ENCODE measurements around the gene ATRAID.

ATRAID gene

GRCh38 chr2:27222407-27222806 is 10.6 kb downstream of the ATRAID start:
- no peak for ATAC-seq
- Mint-ChIP-seq H3K4me1 (peaks cover 26% of the 10 kb centered on the region), H3K36me3 (ENCODE audit: low read depth) (peaks cover 75% of the 10 kb centered on the region), H3K4me3 (no peak overlapping the region), H3K27ac (no peak overlapping the region), H3K27me3 (no peaks in the 10 kb centered on the region), H3K9me3 (no peaks in the 10 kb centered on the region)
- no peak for DNase-seq

GRCh38 chr2:27223416-27223815 is 11.6 kb downstream of the ATRAID start:
- Mint-ChIP-seq H3K9me3 (no peaks in the 10 kb centered on the region), H3K4me1 (peaks cover 20% of the 10 kb centered on the region), H3K27me3 (no peaks in the 10 kb centered on the region), H3K4me3 (no peak overlapping the region), H3K36me3 (ENCODE audit: low read depth) (peaks cover 75% of the 10 kb centered on the region), H3K27ac (no peak overlapping the region)
- ATAC-seq (no peak), DNase-seq (no peak)

GRCh38 chr2:27225526-27225925 is 13.7 kb downstream of the ATRAID start:
- H3K36me3 Mint-ChIP-seq (ENCODE audit: low read depth): peaks cover 70% of the 10 kb centered on the region

GRCh38 chr2:27227501-27227900 is 15.7 kb downstream of the ATRAID start:
- no peak overlapping the region for H3K4me3 Mint-ChIP-seq
- DNase-seq (no peak), ATAC-seq (no peak)
- H3K36me3 Mint-ChIP-seq (ENCODE audit: low read depth): peaks cover 70% of the 10 kb centered on the region
- no peaks in the 10 kb centered on the region for H3K4me1 Mint-ChIP-seq
- no peak overlapping the region for H3K27ac Mint-ChIP-seq
- H3K27me3 Mint-ChIP-seq: no peaks in the 10 kb centered on the region
- H3K9me3 Mint-ChIP-seq: no peaks in the 10 kb centered on the region

More at GRCh38 chr2:27225526-27225925, 13.7 kb downstream of the ATRAID start:
- no peaks in the 10 kb centered on the region for H3K27me3 Mint-ChIP-seq
- no peak for ATAC-seq
- H3K9me3 Mint-ChIP-seq: no peaks in the 10 kb centered on the region
- no peak overlapping the region for H3K4me3 Mint-ChIP-seq
- H3K27ac Mint-ChIP-seq: no peak overlapping the region
- DNase-seq: no peak
- peaks cover 6% of the 10 kb centered on the region for H3K4me1 Mint-ChIP-seq

- DNase-seq (no peak), ATAC-seq (no peak)
- H3K4me3 Mint-ChIP-seq: no peak overlapping the region
- H3K9me3 Mint-ChIP-seq: no peaks in the 10 kb centered on the region
- no peaks in the 10 kb centered on the region for H3K27me3 Mint-ChIP-seq
- no peaks in the 10 kb centered on the region for H3K4me1 Mint-ChIP-seq
- no peak overlapping the region for H3K27ac Mint-ChIP-seq
- H3K36me3 Mint-ChIP-seq (ENCODE audit: low read depth): peaks cover 80% of the 10 kb centered on the region
Measured at GRCh38 chr2:27231921-27232320, 20.1 kb downstream of the ATRAID start.

- peaks cover 78% of the 10 kb centered on the region for H3K36me3 Mint-ChIP-seq (ENCODE audit: low read depth)
- no peak overlapping the region for H3K27ac Mint-ChIP-seq
- H3K4me3 Mint-ChIP-seq: no peak overlapping the region
- DNase-seq (no peak), ATAC-seq (no peak)
- no peaks in the 10 kb centered on the region for H3K27me3 Mint-ChIP-seq
- H3K4me1 Mint-ChIP-seq: no peaks in the 10 kb centered on the region
- H3K9me3 Mint-ChIP-seq: no peaks in the 10 kb centered on the region
Measured at GRCh38 chr2:27233341-27233740, 21.5 kb downstream of the ATRAID start.

- Mint-ChIP-seq H3K4me1 (no peaks in the 10 kb centered on the region), H3K4me3 (no peak overlapping the region), H3K9me3 (no peaks in the 10 kb centered on the region), H3K27me3 (no peaks in the 10 kb centered on the region), H3K36me3 (ENCODE audit: low read depth) (peaks cover 69% of the 10 kb centered on the region), H3K27ac (no peak overlapping the region)
- DNase-seq (no peak), ATAC-seq (no peak)
Measured at GRCh38 chr2:27236136-27236535, 24.3 kb downstream of the ATRAID start.

- DNase-seq (no peak), ATAC-seq (no peak)
- Mint-ChIP-seq H3K27ac (no peak overlapping the region), H3K36me3 (ENCODE audit: low read depth) (peaks cover 69% of the 10 kb centered on the region), H3K9me3 (no peaks in the 10 kb centered on the region), H3K4me3 (no peak overlapping the region), H3K27me3 (no peaks in the 10 kb centered on the region), H3K4me1 (no peaks in the 10 kb centered on the region)
Measured at GRCh38 chr2:27236626-27237025, 24.8 kb downstream of the ATRAID start.

- H3K36me3 Mint-ChIP-seq (ENCODE audit: low read depth): peaks cover 67% of the 10 kb centered on the region
- H3K9me3 Mint-ChIP-seq: no peaks in the 10 kb centered on the region
Measured at GRCh38 chr2:27237341-27237945, 25.6 kb downstream of the ATRAID start.

GRCh38 chr2:27238976-27239375 is 27.1 kb downstream of the ATRAID start:
- no peaks in the 10 kb centered on the region for H3K4me1 Mint-ChIP-seq

More at GRCh38 chr2:27237341-27237945, 25.6 kb downstream of the ATRAID start:
- no peak for DNase-seq
- Mint-ChIP-seq H3K4me1 (no peaks in the 10 kb centered on the region), H3K27ac (no peak overlapping the region), H3K4me3 (no peak overlapping the region), H3K27me3 (no peaks in the 10 kb centered on the region)
- no peak for ATAC-seq

GRCh38 chr2:27240406-27240805 is 28.6 kb downstream of the ATRAID start:
- DNase-seq (no peak), ATAC-seq (no peak)
- Mint-ChIP-seq H3K4me1 (no peaks in the 10 kb centered on the region), H3K9me3 (no peaks in the 10 kb centered on the region), H3K27ac (no peak overlapping the region), H3K27me3 (no peaks in the 10 kb centered on the region), H3K4me3 (no peak overlapping the region), H3K36me3 (ENCODE audit: low read depth) (peaks cover 54% of the 10 kb centered on the region)

More at GRCh38 chr2:27238976-27239375, 27.1 kb downstream of the ATRAID start:
- DNase-seq (no peak), ATAC-seq (no peak)
- H3K4me3 Mint-ChIP-seq: no peak overlapping the region
- H3K27me3 Mint-ChIP-seq: no peaks in the 10 kb centered on the region
- H3K9me3 Mint-ChIP-seq: no peaks in the 10 kb centered on the region
- no peak overlapping the region for H3K27ac Mint-ChIP-seq
- peaks cover 60% of the 10 kb centered on the region for H3K36me3 Mint-ChIP-seq (ENCODE audit: low read depth)

- no peaks in the 10 kb centered on the region for H3K27me3 Mint-ChIP-seq
- DNase-seq (no peak), ATAC-seq (no peak)
Measured at GRCh38 chr2:27241761-27242613, 30.1 kb downstream of the ATRAID start.

GRCh38 chr2:27242614-27242951 is 30.7 kb downstream of the ATRAID start:
- ATAC-seq (no peak), DNase-seq (no peak)
- Mint-ChIP-seq H3K4me1 (no peaks in the 10 kb centered on the region), H3K36me3 (ENCODE audit: low read depth) (peaks cover 36% of the 10 kb centered on the region), H3K4me3 (no peak overlapping the region), H3K9me3 (no peaks in the 10 kb centered on the region), H3K27ac (no peak overlapping the region), H3K27me3 (no peaks in the 10 kb centered on the region)

More at GRCh38 chr2:27241761-27242613, 30.1 kb downstream of the ATRAID start:
- no peak overlapping the region for H3K4me3 Mint-ChIP-seq
- H3K9me3 Mint-ChIP-seq: no peaks in the 10 kb centered on the region
- H3K27ac Mint-ChIP-seq: no peak overlapping the region
- H3K4me1 Mint-ChIP-seq: no peaks in the 10 kb centered on the region
- peaks cover 41% of the 10 kb centered on the region for H3K36me3 Mint-ChIP-seq (ENCODE audit: low read depth)

- Mint-ChIP-seq H3K27me3 (no peaks in the 10 kb centered on the region), H3K36me3 (ENCODE audit: low read depth) (peaks cover 28% of the 10 kb centered on the region), H3K27ac (no peak overlapping the region), H3K4me1 (no peaks in the 10 kb centered on the region), H3K4me3 (no peak overlapping the region), H3K9me3 (no peaks in the 10 kb centered on the region)
- no peak for DNase-seq
- ATAC-seq: no peak
Measured at GRCh38 chr2:27243391-27244130, 31.7 kb downstream of the ATRAID start.

- ATAC-seq (no peak), DNase-seq (no peak)
- H3K27ac Mint-ChIP-seq: no peak overlapping the region
- no peak overlapping the region for H3K4me3 Mint-ChIP-seq
- peaks cover 25% of the 10 kb centered on the region for H3K36me3 Mint-ChIP-seq (ENCODE audit: low read depth)
- H3K27me3 Mint-ChIP-seq: no peaks in the 10 kb centered on the region
- no peaks in the 10 kb centered on the region for H3K9me3 Mint-ChIP-seq
- no peaks in the 10 kb centered on the region for H3K4me1 Mint-ChIP-seq
Measured at GRCh38 chr2:27245116-27245515, 33.3 kb downstream of the ATRAID start.

Measured in activated naive CD8-positive, alpha-beta T cell treated with anti-CD3 and anti-CD28 coated beads, Interleukin-2, amount 50 U/mL, for 24 hours (primary cell).